Measurements from ENCODE around the gene UBE2E1.
"Not testable (repeated sequence)": the region's sequence is repeated elsewhere in the genome, so short reads cannot be mapped to it uniquely, and the experiment has no call there.

Gene UBE2E1

DNA sequence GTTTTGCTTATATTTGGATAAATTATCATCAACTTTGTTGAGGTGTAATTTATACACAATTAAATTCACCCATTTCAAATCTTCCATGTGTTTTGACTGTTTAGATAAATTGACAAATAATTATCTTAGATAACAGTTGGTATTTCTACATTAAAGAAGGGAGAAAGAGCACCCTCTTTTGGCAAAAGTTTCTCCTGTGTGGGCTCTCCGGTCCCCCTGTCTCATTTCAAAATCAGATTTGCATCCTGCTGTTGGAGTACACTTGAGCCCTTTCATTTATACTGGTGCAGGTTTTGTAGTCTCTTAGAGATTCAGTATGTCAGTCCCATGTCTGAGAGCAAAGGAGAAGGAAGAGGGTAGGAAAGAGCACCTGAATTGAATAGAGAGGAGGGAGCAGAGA, 61.6 kb downstream of the UBE2E1 start:
- no peak for DNase-seq
- Mint-ChIP-seq H3K27me3 (no peaks in the 10 kb centered on the region), H3K9me3 (no peaks in the 10 kb centered on the region), H3K4me3 (no peak overlapping the region), H3K4me1 (ENCODE audit: low read depth) (peaks cover 45% of the 10 kb centered on the region), H3K36me3 (ENCODE audit: low read depth) (peaks cover 6% of the 10 kb centered on the region), H3K27ac (no peak overlapping the region)

DNA sequence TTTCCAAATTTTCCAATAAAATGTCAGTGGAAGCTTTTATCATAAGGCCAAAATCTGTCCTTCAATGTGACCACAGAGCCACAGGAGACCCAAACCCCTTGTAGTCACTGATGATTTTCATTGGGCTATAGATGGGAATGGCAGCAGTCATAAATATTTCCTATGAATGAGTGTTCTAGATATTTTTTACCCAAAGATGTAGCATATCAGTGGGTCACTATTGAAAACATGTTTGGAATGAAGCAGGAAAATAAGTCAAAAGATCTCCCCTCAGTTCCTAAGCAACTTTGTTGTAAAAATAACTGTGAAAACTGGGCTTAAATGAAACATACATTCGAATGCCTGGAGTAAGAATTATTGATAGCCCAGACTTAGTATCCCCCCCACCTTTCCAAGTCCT, 62.1 kb downstream of the UBE2E1 start:
- Mint-ChIP-seq H3K9me3 (no peaks in the 10 kb centered on the region), H3K27me3 (no peaks in the 10 kb centered on the region), H3K4me3 (no peak overlapping the region), H3K36me3 (ENCODE audit: low read depth) (peaks cover 5% of the 10 kb centered on the region), H3K27ac (no peak overlapping the region), H3K4me1 (ENCODE audit: low read depth) (peaks cover 44% of the 10 kb centered on the region)
- DNase-seq: no peak

- Mint-ChIP-seq H3K27ac (no peak overlapping the region), H3K27me3 (no peaks in the 10 kb centered on the region), H3K4me3 (no peak overlapping the region), H3K9me3 (no peaks in the 10 kb centered on the region), H3K36me3 (ENCODE audit: low read depth) (no peaks in the 10 kb centered on the region), H3K4me1 (ENCODE audit: low read depth) (peaks cover 33% of the 10 kb centered on the region)
- no peak for DNase-seq
These were observed 64.4 kb downstream of the UBE2E1 start for GRCh38 chr3:23869977-23870662.

DNA sequence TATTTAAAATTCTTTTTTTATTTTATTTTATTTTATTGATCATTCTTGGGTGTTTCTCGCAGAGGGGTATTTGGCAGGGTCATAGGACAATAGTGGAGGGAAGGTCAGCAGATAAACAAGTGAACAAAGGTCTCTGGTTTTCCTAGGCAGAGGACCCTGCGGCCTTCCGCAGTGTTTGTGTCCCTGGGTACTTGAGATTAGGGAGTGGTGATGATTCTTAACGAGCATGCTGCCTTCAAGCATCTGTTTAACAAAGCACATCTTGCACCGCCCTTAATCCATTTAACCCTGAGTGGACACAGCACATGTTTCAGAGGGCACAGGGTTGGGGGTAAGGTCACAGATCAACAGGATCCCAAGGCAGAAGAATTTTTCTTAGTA, 64.9 kb downstream of the UBE2E1 start:
- not testable (repeated sequence) for H3K9me3 Mint-ChIP-seq; H3K27me3 Mint-ChIP-seq; DNase-seq; H3K27ac Mint-ChIP-seq; H3K36me3 Mint-ChIP-seq (ENCODE audit: low read depth); H3K4me3 Mint-ChIP-seq
- peaks cover 32% of the 10 kb centered on the region for H3K4me1 Mint-ChIP-seq (ENCODE audit: low read depth)

- H3K9me3 Mint-ChIP-seq; H3K4me3 Mint-ChIP-seq; H3K36me3 Mint-ChIP-seq (ENCODE audit: low read depth); H3K27me3 Mint-ChIP-seq; H3K27ac Mint-ChIP-seq; DNase-seq: not testable (repeated sequence)
- H3K4me1 Mint-ChIP-seq (ENCODE audit: low read depth): peaks cover 29% of the 10 kb centered on the region
These were observed 65.6 kb downstream of the UBE2E1 start for GRCh38 chr3:23871361-23871760.

DNA sequence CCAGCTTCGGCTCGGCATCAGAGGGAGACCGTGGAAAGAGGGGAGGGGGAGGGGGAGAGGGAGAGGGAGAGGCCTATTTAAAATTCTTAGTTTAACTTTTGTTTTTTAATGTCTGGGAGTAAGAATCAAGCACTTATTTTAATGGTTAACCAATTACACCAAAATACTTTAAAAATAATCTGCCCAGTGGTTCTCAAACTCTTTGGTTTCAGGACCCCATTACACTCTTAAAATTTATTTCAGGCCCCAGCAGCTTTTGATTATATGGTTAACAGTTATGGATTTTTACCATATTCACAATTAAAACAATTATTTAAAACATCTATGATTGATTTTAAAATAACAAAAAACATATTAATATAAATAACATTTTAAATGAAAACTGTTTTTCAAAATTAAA, 66.6 kb downstream of the UBE2E1 start:
- peaks cover 29% of the 10 kb centered on the region for H3K4me1 Mint-ChIP-seq (ENCODE audit: low read depth)
- H3K27me3 Mint-ChIP-seq: no peaks in the 10 kb centered on the region

GRCh38 chr3:23873941-23874340, 68.2 kb downstream of the UBE2E1 start:
- Mint-ChIP-seq H3K27me3 (no peaks in the 10 kb centered on the region), H3K9me3 (no peaks in the 10 kb centered on the region), H3K36me3 (ENCODE audit: low read depth) (no peaks in the 10 kb centered on the region), H3K4me3 (no peak overlapping the region), H3K27ac (peak overlapping the region; percentile 66), H3K4me1 (ENCODE audit: low read depth) (peaks cover 27% of the 10 kb centered on the region)
- DNase-seq: no peak

More for the DNA sequence above, 66.6 kb downstream of the UBE2E1 start:
- Mint-ChIP-seq H3K36me3 (ENCODE audit: low read depth) (no peaks in the 10 kb centered on the region), H3K4me3 (no peak overlapping the region), H3K9me3 (no peaks in the 10 kb centered on the region), H3K27ac (no peak overlapping the region)
- DNase-seq: no peak

GRCh38 chr3:23874359-23875112, 68.8 kb downstream of the UBE2E1 start:
- Mint-ChIP-seq H3K4me1 (ENCODE audit: low read depth) (peaks cover 27% of the 10 kb centered on the region), H3K27ac (no peak overlapping the region), H3K4me3 (no peak overlapping the region), H3K9me3 (no peaks in the 10 kb centered on the region), H3K27me3 (no peaks in the 10 kb centered on the region), H3K36me3 (ENCODE audit: low read depth) (no peaks in the 10 kb centered on the region)
- no peak for DNase-seq

DNA sequence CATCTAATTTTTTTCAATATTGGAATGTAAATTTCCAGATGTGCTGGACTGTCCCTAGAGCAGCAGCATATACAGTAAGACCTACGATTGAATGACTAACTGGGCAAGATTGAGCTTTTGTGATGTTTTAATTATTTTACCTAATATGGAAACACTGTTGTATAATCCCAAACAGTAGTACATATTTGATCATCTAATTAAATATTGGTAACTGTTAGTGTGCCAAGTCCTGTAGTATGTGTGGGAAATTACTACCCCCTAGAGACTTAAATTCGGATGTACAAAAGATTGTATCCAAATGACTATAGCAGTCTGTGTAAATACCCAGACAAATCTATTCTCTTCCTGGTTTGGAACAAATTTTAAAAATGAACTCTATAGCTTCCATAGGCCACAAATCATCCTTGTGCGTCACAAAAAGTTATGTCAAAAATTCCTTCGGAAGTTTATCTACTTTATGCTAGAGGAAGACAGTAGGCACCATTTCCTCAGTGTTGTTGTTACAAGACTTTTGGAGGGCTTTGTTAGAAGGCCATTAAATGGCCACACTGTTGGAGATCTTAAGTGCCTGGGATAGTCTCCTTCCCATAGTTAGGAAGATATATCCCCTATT, 69.5 kb downstream of the UBE2E1 start:
- Mint-ChIP-seq H3K27ac (no peak overlapping the region), H3K36me3 (ENCODE audit: low read depth) (no peaks in the 10 kb centered on the region), H3K4me1 (ENCODE audit: low read depth) (peaks cover 26% of the 10 kb centered on the region), H3K9me3 (no peaks in the 10 kb centered on the region), H3K4me3 (no peak overlapping the region), H3K27me3 (no peaks in the 10 kb centered on the region)
- no peak for DNase-seq

- H3K27me3 Mint-ChIP-seq: no peaks in the 10 kb centered on the region
- H3K4me3 Mint-ChIP-seq: no peak overlapping the region
- H3K9me3 Mint-ChIP-seq: no peaks in the 10 kb centered on the region
- DNase-seq: no peak
- H3K27ac Mint-ChIP-seq: no peak overlapping the region
- peaks cover 40% of the 10 kb centered on the region for H3K4me1 Mint-ChIP-seq (ENCODE audit: low read depth)
- peaks cover 8% of the 10 kb centered on the region for H3K36me3 Mint-ChIP-seq (ENCODE audit: low read depth)
These were observed 71.2 kb downstream of the UBE2E1 start for GRCh38 chr3:23876923-23877322.

GRCh38 chr3:23877329-23877980, 71.7 kb downstream of the UBE2E1 start:
- DNase-seq: no peak
- no peak overlapping the region for H3K27ac Mint-ChIP-seq
- peaks cover 43% of the 10 kb centered on the region for H3K4me1 Mint-ChIP-seq (ENCODE audit: low read depth)

DNA sequence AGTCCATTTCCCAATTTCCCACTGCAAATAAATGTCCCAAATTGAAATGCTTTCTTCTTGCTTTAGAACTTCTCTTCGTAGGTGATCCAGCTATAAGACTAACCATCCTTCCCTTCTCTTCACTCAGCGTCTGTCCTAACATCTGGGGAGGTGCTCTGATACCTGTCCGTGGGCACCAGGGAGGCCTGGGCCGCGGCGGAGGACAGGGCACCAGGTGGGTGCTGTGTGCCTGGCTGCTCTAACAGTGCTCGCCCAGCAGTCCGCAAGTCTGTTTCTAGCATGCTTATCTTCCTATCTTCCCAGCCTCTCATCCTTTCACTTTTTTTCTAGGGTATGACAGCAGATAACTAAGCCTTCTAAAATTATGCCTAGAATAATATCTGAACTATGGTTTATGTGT, 73.7 kb downstream of the UBE2E1 start:
- H3K4me1 Mint-ChIP-seq (ENCODE audit: low read depth): peaks cover 38% of the 10 kb centered on the region

More at GRCh38 chr3:23877329-23877980, 71.7 kb downstream of the UBE2E1 start:
- no peaks in the 10 kb centered on the region for H3K9me3 Mint-ChIP-seq
- peaks cover 12% of the 10 kb centered on the region for H3K36me3 Mint-ChIP-seq (ENCODE audit: low read depth)
- H3K4me3 Mint-ChIP-seq: no peak overlapping the region
- no peaks in the 10 kb centered on the region for H3K27me3 Mint-ChIP-seq

GRCh38 chr3:23880703-23881339, 75.1 kb downstream of the UBE2E1 start:
- peaks cover 12% of the 10 kb centered on the region for H3K36me3 Mint-ChIP-seq (ENCODE audit: low read depth)
- peaks cover 35% of the 10 kb centered on the region for H3K4me1 Mint-ChIP-seq (ENCODE audit: low read depth)
- no peak for DNase-seq
- no peaks in the 10 kb centered on the region for H3K27me3 Mint-ChIP-seq
- H3K27ac Mint-ChIP-seq: peak overlapping the region; percentile 22
- H3K4me3 Mint-ChIP-seq: no peak overlapping the region
- H3K9me3 Mint-ChIP-seq: no peaks in the 10 kb centered on the region

More for the DNA sequence above, 73.7 kb downstream of the UBE2E1 start:
- DNase-seq: no peak
- Mint-ChIP-seq H3K36me3 (ENCODE audit: low read depth) (peaks cover 12% of the 10 kb centered on the region), H3K4me3 (no peak overlapping the region), H3K27me3 (no peaks in the 10 kb centered on the region), H3K27ac (no peak overlapping the region), H3K9me3 (no peaks in the 10 kb centered on the region)

- not testable (repeated sequence) for DNase-seq, H3K9me3 Mint-ChIP-seq, H3K27me3 Mint-ChIP-seq
- H3K36me3 Mint-ChIP-seq (ENCODE audit: low read depth): peaks cover 15% of the 10 kb centered on the region
- peak overlapping the region; percentile 30 for H3K27ac Mint-ChIP-seq
- peaks cover 28% of the 10 kb centered on the region for H3K4me1 Mint-ChIP-seq (ENCODE audit: low read depth)
- peak overlapping the region; percentile 29 for H3K4me3 Mint-ChIP-seq
These were observed 76.2 kb downstream of the UBE2E1 start for GRCh38 chr3:23881993-23882392.

Data from activated T-cell treated with anti-CD3 and anti-CD28 coated beads, Interleukin-2, amount 50 U/mL, for 24 hours (primary cell).